ENCODE data around the gene PLEKHA1.

GRCh38 chr10:122445904-122446303 is 71.4 kb downstream of the PLEKHA1 start:
- TF ChIP-seq CTCF (IDR thresholded peaks at IDR 0.05; ENCODE audit: low read depth, low read length): no peak
- no peak for TF ChIP-seq POLR2A (IDR thresholded peaks at IDR 0.05; ENCODE audit: extremely low read depth, insufficient read length)

Measured in NB4 (cell line).